Measurements from ENCODE around the gene HSPA1A.

GRCh38 chr6:31776989-31777666, 38.2 kb upstream of the HSPA1A start, which contains the start of gene VWA7:
- TF ChIP-seq, protein P1, sequence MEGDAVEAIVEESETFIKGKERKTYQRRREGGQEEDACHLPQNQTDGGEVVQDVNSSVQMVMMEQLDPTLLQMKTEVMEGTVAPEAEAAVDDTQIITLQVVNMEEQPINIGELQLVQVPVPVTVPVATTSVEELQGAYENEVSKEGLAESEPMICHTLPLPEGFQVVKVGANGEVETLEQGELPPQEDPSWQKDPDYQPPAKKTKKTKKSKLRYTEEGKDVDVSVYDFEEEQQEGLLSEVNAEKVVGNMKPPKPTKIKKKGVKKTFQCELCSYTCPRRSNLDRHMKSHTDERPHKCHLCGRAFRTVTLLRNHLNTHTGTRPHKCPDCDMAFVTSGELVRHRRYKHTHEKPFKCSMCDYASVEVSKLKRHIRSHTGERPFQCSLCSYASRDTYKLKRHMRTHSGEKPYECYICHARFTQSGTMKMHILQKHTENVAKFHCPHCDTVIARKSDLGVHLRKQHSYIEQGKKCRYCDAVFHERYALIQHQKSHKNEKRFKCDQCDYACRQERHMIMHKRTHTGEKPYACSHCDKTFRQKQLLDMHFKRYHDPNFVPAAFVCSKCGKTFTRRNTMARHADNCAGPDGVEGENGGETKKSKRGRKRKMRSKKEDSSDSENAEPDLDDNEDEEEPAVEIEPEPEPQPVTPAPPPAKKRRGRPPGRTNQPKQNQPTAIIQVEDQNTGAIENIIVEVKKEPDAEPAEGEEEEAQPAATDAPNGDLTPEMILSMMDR (IDR thresholded peaks at IDR 0.05) = no peak
- peak in 1 of 4 donors; percentile 26 for TF ChIP-seq POLR2A (IDR thresholded peaks at IDR 0.05)

Data from esophagus squamous epithelium (tissue), 4 donors.